ENCODE results near the gene LRRC71.

The LRRC71 gene

DNA sequence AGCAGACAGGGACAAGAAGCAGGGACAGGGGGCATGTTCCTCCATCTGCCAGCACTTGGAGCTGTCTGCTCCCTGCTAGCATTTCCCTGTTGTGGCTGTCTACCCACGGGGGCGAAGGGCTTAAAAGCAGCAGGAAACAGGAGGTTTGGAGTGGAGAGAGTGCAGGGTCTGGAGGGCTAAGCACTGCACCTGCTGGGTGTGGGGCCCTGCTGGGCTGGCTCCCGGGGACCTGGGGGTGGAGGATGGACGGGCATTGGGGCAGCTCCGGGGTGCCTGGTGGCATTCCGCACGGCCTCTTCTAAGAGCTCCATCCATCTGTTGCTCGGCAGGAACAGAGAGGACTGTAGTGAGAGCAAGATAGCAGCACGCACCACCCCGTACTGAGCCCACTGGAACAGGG lies 21.2 kb downstream of the LRRC71 start:
- no peak for DNase-seq (ENCODE audit: low read depth)
- no peak for TF ChIP-seq CTCF (conservative IDR thresholded peaks at IDR 0.05; ENCODE audit: low read depth, low read length)
- H3K4me3 ChIP-seq (ENCODE audit: low read depth, low read length): no peak overlapping the region

DNA sequence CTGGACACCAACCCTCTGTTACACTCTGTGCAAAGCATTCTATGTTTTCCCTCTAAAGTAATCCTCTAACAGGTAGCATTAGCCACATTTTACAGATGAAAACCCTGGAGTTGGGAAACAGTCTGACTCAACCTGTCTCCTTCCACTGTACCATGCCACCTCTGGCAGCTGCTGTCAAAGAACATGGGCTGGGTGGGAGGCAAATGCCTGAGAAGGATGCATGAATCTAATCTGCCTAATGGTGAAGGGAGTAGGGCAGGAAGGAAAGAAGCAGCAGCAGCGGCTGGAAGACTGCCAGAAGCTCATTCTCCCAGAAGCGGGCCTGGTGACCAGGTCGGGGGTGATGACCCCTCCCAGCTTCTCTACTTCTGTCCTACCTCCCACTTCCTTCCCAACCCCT lies 21.7 kb downstream of the LRRC71 start:
- no peak overlapping the region for H3K4me3 ChIP-seq (ENCODE audit: low read depth, low read length)
- no peak for DNase-seq (ENCODE audit: low read depth)
- no peak for TF ChIP-seq CTCF (conservative IDR thresholded peaks at IDR 0.05; ENCODE audit: low read depth, low read length)

DNA sequence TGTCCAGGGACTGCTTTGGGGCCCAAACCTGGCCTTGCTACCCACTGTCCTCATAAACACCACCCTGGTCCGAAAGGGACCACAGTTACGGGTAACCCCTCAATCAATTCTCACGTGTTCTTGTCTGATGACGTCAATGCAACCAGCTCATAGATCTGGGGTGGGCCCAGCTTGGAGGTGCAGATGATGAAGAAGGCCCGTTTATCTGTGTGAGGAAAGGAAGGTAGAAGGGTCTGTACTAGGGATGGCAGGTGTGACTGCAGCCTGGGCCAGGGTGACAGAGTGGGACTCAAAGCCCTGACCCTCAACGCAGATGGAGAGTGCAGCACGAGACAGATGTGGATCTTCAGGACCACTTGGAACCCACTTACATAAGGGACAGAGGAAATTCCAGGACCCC lies 22.1 kb downstream of the LRRC71 start:
- no peak for TF ChIP-seq CTCF (conservative IDR thresholded peaks at IDR 0.05; ENCODE audit: low read depth, low read length)
- no peak for DNase-seq (ENCODE audit: low read depth)
- H3K4me3 ChIP-seq (ENCODE audit: low read depth, low read length): no peak overlapping the region

DNA sequence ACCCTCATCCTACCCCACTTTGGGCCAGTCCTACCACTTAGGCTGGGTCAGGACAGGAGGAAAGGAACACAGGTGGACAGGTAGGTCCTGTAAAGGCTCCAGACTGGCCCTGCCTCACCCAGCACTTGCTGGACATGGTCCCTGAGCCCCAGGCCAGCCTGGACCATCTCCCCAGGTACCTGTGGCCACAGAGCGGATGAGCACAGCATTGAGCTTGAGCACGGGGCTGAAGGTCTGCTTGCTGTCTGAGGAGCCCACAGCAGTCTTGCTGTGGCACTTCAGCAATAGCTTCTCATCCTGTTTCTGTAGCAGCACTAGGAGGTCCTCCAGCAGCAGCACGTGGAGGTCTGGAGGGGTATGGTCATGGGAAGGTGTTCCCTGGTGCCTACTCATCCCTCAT lies 23.3 kb downstream of the LRRC71 start:
- no peak for DNase-seq (ENCODE audit: low read depth)
- H3K4me3 ChIP-seq (ENCODE audit: low read depth, low read length): no peak overlapping the region
- TF ChIP-seq CTCF (conservative IDR thresholded peaks at IDR 0.05; ENCODE audit: low read depth, low read length): no peak

DNA sequence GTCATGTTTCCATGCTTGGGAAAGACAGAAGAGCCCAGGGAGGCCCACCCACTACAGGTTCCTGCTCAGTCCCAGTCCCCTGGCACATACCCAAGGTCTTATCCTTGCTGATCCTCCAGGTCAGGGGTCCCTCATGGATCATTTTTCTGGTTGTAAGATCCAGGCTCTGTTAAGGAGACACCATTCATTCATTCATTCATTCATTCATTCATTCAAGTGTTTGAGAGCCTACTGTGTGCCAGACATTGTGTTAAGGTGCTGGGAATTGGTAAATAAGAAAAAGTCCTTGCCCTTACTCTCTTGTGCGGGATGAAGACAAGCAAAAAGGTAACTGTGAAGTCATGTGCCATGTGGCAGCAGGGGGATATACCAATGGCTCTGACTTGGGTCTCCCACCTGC lies 23.8 kb downstream of the LRRC71 start:
- TF ChIP-seq CTCF (conservative IDR thresholded peaks at IDR 0.05; ENCODE audit: low read depth, low read length): no peak

GRCh38 chr1:156944848-156945247 lies 24.4 kb downstream of the LRRC71 start:
- H3K4me3 ChIP-seq (ENCODE audit: low read depth, low read length): no peak overlapping the region
- TF ChIP-seq CTCF (conservative IDR thresholded peaks at IDR 0.05; ENCODE audit: low read depth, low read length): no peak
- no peak for DNase-seq (ENCODE audit: low read depth)

More for the DNA sequence above, 23.8 kb downstream of the LRRC71 start:
- H3K4me3 ChIP-seq (ENCODE audit: low read depth, low read length): no peak overlapping the region
- DNase-seq (ENCODE audit: low read depth): no peak

DNA sequence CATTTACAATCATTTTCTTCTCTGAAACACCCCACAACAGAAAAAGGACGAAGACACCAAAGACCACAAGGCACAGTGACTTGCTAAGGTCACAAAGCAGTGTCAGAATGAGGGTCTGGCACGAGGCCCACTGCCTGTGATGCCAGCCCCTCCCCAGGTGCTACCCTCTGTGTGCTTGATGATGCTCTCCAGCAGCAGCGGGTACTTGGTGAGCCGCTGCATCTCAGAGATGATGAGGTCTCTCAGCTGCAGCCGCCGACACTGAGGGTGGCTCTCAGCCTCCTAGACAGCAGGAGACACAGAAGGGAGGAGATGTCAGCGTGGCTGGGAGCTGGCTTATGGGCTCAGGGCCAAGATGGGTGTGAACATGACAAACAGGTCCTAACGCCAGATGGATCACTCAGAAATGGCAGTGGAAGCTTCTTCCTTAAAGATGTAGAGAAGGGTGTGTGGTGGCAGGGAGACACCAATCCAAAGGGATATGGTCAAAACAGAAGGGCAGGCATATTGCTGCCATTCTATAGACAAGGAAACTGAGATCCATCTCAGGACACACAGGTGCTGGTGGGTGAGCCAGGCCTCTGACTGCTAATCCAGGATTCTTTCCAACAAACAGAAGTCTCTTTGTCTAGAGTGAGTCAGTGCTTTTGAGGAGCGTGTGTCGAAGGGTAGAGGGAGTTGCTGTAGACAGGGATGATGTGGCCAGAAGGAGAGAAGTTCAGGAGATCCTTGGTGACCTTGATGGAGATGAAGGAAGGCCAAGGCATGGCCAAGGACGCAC lies 25.6 kb downstream of the LRRC71 start:
- no peak for DNase-seq (ENCODE audit: low read depth)
- no peak for TF ChIP-seq CTCF (conservative IDR thresholded peaks at IDR 0.05; ENCODE audit: low read depth, low read length)
- no peak overlapping the region for H3K4me3 ChIP-seq (ENCODE audit: low read depth, low read length)

Data from choroid plexus epithelial cell (primary cell).